ENCODE measurements around the gene TBRG1. TPM values are rescaled to one million over a fixed set of nuclear protein-coding genes. Genes with fewer than 3 reads are reported as not detected.
"Not testable (repeated sequence)": the region's sequence is repeated elsewhere in the genome, so short reads cannot be mapped to it uniquely, and the experiment has no call there.

Gene TBRG1
- total RNA-seq, 1 experiment from 2014 or later = 22.3 TPM

DNA sequence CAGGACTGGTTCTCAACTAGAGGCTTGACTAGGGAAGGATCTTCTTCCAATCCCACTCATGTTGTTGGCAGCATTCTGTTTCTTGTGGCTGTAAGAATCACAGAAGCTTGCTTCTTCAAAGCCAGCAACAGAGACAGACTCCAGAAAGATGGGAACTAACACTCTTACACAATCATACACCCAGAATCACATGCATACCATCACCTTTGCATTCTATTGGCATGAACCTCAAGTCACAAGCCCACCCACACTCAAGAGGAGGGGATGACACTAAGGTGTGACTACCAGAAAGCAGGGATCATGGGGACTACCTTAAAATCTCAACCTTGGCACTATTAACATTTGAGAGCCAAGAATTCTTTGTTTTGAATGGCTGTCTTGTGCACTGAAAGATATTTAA, 25.0 kb upstream of the TBRG1 start:
- CTCF ChIA-PET = no interaction called here

DNA sequence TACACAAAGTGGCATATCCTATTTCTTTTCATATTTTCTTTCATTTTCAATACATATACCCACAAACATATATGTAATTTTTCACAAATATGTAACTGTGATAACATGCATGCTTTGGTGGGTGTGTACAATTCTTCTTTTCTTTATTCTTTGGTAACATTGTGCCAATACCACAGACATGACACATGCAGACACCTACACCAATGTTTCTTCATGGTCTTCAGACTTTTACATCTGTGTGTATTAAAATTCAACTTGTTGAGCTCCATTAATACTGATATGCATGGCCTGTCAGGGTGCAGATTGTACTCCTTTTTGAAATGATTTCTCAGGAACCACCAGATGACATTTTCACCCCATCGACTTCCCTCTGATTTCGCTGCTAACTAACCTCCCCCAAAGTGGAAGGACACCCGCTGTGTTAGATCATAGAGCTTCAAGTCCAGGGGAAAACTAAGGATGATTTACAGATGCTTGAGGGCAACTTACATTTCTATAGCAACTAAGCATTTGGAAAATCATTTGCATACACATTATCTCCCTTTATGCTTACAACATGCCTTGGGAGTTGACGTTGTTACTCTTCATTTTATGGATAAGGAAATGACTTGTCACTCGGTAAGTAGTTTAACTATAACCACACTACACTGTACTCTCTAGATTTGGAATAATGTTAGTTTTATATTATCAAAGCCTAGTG, 21.9 kb upstream of the TBRG1 start:
- Histone ChIP-seq H3K4me3 (no peak overlapping the region), H3K4me2 (no peak overlapping the region), H3F3A (ENCODE audit: insufficient read depth, low read depth) (no peaks in the 10 kb centered on the region), H3K27me3 (ENCODE audit: insufficient read depth, low read depth) (0 out of 2 replicates have a peak, but pooled peaks cover 3% of the 10 kb centered on the region), H3K9me3 (ENCODE audit: insufficient read depth, low read depth) (no peaks in the 10 kb centered on the region), H3K9me2 (ENCODE audit: insufficient read depth) (no peaks in the 10 kb centered on the region), H3K36me3 (ENCODE audit: low read depth) (no peaks in the 10 kb centered on the region), H2AFZ (no peak overlapping the region), H3K79me2 (ENCODE audit: low read depth) (no peaks in the 10 kb centered on the region), H4K20me1 (ENCODE audit: insufficient read depth) (no peaks in the 10 kb centered on the region), H3K27ac (no peak overlapping the region), H3K4me1 (replicated peaks; ENCODE audit: insufficient read depth) (no peaks in the 10 kb centered on the region)
- no peak for DNase-seq
- no peak for TF ChIP-seq CTCF (conservative IDR thresholded peaks at IDR 0.05)
- intact Hi-C loops (cut with micrococcal nuclease; ENCODE audit: unreplicated experiment) = no loop called here
- POLR2A ChIA-PET (ENCODE audit: unreplicated experiment) = no interaction called here
- BruUV-seq (replicated peaks) = no TSS peak
- CTCF ChIA-PET = no interaction called here

More for the DNA sequence above, 25.0 kb upstream of the TBRG1 start:
- POLR2A ChIA-PET (ENCODE audit: unreplicated experiment) = no interaction called here
- H3K4me1 ChIP-seq (replicated peaks; ENCODE audit: insufficient read depth) = no peaks in the 10 kb centered on the region
- no peak for DNase-seq
- H3K36me3 ChIP-seq (ENCODE audit: low read depth) = no peaks in the 10 kb centered on the region
- H3K4me3 ChIP-seq = no peak overlapping the region
- no peak for TF ChIP-seq CTCF (conservative IDR thresholded peaks at IDR 0.05)
- no peak overlapping the region for H3K27ac ChIP-seq
- no peaks in the 10 kb centered on the region for H4K20me1 ChIP-seq (ENCODE audit: insufficient read depth)
- peaks cover 17% of the 10 kb centered on the region for H3K27me3 ChIP-seq (ENCODE audit: insufficient read depth, low read depth)
- H3K4me2 ChIP-seq = no peak overlapping the region
- no peaks in the 10 kb centered on the region for H3K9me2 ChIP-seq (ENCODE audit: insufficient read depth)
- H3K79me2 ChIP-seq (ENCODE audit: low read depth) = no peaks in the 10 kb centered on the region
- no peak overlapping the region for H2AFZ ChIP-seq
- H3F3A ChIP-seq (ENCODE audit: insufficient read depth, low read depth) = no peaks in the 10 kb centered on the region
- intact Hi-C loops (cut with micrococcal nuclease; ENCODE audit: unreplicated experiment) = no loop called here
- no TSS peak for BruUV-seq (replicated peaks)
- H3K9me3 ChIP-seq (ENCODE audit: insufficient read depth, low read depth) = no peaks in the 10 kb centered on the region

DNA sequence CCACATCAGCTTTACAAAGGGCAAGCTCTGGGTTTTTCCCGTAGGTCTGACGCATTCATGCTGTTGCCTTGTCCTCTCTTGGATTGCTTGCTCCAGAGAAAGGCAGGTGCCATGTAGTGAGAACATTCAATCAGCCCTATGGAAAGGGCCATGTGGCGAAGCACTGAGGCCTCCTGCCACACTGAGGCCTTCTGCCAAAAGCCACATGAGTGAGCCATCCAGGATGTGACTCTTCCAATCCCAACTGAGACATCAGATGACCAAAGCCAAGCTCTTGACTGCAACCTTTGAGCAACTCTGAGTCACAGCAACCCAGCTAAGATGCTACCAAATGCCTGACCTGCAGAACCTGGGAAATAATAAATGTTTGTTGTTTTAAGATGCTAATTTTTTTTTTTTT, 20.5 kb upstream of the TBRG1 start:
- Histone ChIP-seq H3K4me2 (no peak overlapping the region), H3K79me2 (ENCODE audit: low read depth) (no peaks in the 10 kb centered on the region), H3F3A (ENCODE audit: insufficient read depth, low read depth) (no peaks in the 10 kb centered on the region), H3K4me3 (no peak overlapping the region), H3K9me3 (ENCODE audit: insufficient read depth, low read depth) (no peaks in the 10 kb centered on the region), H4K20me1 (ENCODE audit: insufficient read depth) (no peaks in the 10 kb centered on the region), H2AFZ (no peak overlapping the region), H3K27ac (no peak overlapping the region), H3K36me3 (ENCODE audit: low read depth) (no peaks in the 10 kb centered on the region), H3K4me1 (replicated peaks; ENCODE audit: insufficient read depth) (no peaks in the 10 kb centered on the region), H3K9me2 (ENCODE audit: insufficient read depth) (no peaks in the 10 kb centered on the region), H3K27me3 (ENCODE audit: insufficient read depth, low read depth) (0 out of 2 replicates have a peak, but pooled peaks cover 2% of the 10 kb centered on the region)
- CTCF ChIA-PET = no interaction called here
- BruUV-seq (replicated peaks) = no TSS peak
- POLR2A ChIA-PET (ENCODE audit: unreplicated experiment) = no interaction called here
- TF ChIP-seq EZH2 (IDR thresholded peaks at IDR 0.05; ENCODE audit: low read depth) (no peak), CTCF (conservative IDR thresholded peaks at IDR 0.05) (no peak)
- DNase-seq = no peak
- intact Hi-C loops (cut with micrococcal nuclease; ENCODE audit: unreplicated experiment) = no loop called here

- H3K4me1 ChIP-seq (replicated peaks; ENCODE audit: insufficient read depth); CTCF ChIA-PET; H3K27ac ChIP-seq; H3K4me3 ChIP-seq; H2AFZ ChIP-seq; intact Hi-C loops (cut with micrococcal nuclease; ENCODE audit: unreplicated experiment); BruUV-seq (replicated peaks); DNase-seq; H3K27me3 ChIP-seq (ENCODE audit: insufficient read depth, low read depth); H3K36me3 ChIP-seq (ENCODE audit: low read depth); H3K79me2 ChIP-seq (ENCODE audit: low read depth); POLR2A ChIA-PET (ENCODE audit: unreplicated experiment); H3K9me2 ChIP-seq (ENCODE audit: insufficient read depth); H3K9me3 ChIP-seq (ENCODE audit: insufficient read depth, low read depth); H4K20me1 ChIP-seq (ENCODE audit: insufficient read depth); H3K4me2 ChIP-seq; H3F3A ChIP-seq (ENCODE audit: insufficient read depth, low read depth): not testable (repeated sequence)
Observed at GRCh38 chr11:124602723-124603122, 19.9 kb upstream of the TBRG1 start.

Measured in PC-9 (cell line).